Measurements from ENCODE around the gene CBR3.

CBR3 gene

DNA sequence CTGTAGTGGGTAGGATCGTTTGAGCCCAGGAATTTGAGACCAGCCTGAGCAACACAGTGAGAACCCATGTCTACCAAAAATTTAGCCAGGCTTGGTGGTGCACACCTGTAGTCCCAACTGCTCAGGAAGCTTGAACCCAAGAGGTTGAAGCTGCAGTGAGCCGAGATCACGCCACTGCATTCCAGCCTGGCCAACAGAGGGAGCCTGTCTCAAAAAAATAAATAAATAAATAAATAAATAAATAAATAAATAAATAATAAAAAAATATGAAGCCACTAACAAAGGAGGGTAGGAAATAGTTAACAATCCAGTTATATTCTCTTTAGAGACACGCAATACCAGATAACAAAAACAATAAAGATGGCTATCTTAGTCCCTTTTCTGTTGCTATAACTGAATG is 11.9 kb upstream of the CBR3 start (continued):
- TF ChIP-seq, protein P1, sequence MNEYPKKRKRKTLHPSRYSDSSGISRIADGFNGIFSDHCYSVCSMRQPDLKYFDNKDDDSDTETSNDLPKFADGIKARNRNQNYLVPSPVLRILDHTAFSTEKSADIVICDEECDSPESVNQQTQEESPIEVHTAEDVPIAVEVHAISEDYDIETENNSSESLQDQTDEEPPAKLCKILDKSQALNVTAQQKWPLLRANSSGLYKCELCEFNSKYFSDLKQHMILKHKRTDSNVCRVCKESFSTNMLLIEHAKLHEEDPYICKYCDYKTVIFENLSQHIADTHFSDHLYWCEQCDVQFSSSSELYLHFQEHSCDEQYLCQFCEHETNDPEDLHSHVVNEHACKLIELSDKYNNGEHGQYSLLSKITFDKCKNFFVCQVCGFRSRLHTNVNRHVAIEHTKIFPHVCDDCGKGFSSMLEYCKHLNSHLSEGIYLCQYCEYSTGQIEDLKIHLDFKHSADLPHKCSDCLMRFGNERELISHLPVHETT (tag by site-specific recombination; IDR thresholded peaks at IDR 0.05): peak; percentile 95
- TF ChIP-seq ZNF302 (tag by site-specific recombination; IDR thresholded peaks at IDR 0.05; ENCODE audit: low read depth) (peak; percentile 89; the same call in 1 of the 2 replicates), ZFP3 (tag by site-specific recombination; IDR thresholded peaks at IDR 0.05; ENCODE audit: low read depth) (peak; percentile 74; the same call in 1 of the 2 replicates), AEBP2 (tag by site-specific recombination; IDR thresholded peaks at IDR 0.05; ENCODE audit: borderline replicate concordance) (peak; percentile 100), ZNF514 (tag by site-specific recombination; IDR thresholded peaks at IDR 0.05) (peak; percentile 98)

DNA sequence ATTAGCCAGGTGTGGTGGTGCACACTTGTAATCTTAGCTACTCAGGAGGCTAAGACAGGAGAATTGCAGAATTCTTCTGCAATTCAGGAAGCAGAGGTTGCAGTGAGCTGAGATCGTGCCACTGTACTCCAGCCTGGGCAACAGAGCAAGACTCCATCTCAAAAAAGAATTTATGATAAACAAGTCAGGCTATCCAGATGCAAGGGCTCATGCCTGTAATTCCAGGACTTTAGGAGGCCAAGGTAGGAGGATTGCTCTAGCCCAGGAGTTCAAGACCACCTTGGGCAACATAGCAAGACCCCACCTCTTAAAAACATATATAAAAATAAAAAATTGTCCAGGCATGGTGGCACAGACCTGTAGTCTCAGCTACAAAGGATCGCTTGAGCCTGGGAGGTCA is 10.5 kb upstream of the CBR3 start:
- H3K4me3 ChIP-seq (ENCODE audit: low read depth, low read length): no peak overlapping the region
- H3K9me3 ChIP-seq (ENCODE audit: control insufficient read depth, insufficient read depth, low read depth, low read length): no peaks in the 10 kb centered on the region
- ChIA-PET POLR2A (no interaction called here), CTCF (interaction anchor here (0.6 to 5.7 kb wide), 11 partner anchors 13 to 900 kb away, joined by 3 to 39 read pairs (median 5); no protein-coding TSS in a partner anchor)
- no peaks in the 10 kb centered on the region for H3K36me3 ChIP-seq (ENCODE audit: control insufficient read depth in 2 of 2, insufficient read depth in 1 of 2, low read length in 2 of 2)
- no peaks in the 10 kb centered on the region for H3K4me1 ChIP-seq (ENCODE audit: control insufficient read depth, insufficient read depth, low read length)
- TF ChIP-seq ZNF274 (IDR thresholded peaks at IDR 0.05; ENCODE audit: low read length) (no peak), ZNF274 (tag by site-specific recombination; IDR thresholded peaks at IDR 0.05; ENCODE audit: borderline replicate concordance) (no peak), ZNF121 (tag by site-specific recombination; IDR thresholded peaks at IDR 0.05) (peak; percentile 90)
- no peak overlapping the region for H3K27ac ChIP-seq (ENCODE audit: extremely low read depth, low read depth, low read length)

DNA sequence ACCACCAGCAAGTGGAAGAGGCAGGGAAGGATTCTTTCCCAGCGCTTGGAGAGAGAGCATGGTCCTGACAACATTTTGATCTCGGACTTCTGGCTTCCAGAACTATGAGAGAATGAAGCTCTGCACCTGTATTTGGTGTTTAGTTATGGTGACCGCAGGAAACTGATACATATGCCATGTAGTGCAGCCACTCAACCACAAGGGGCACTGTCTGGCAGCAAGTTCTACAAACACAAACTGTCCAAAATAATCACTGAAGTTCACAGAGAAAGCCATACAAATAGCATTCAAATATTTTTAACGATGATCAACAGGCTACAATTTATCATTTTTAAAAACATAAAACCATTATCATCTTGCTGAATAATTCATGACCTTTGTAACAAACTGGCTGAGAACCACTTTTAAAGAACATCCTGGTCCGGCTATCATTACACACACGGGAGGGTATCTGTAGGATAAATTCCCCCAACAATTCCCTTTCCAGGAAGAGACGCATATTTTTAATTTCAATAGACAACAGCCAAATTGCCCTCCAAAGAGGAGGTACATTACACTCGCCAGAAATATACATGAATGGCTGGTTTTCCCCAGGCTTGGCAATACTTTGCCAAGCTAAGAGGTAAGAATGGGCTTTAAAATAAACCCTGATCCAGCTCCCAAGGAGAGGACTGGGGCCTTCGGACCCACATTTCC is 9.2 kb upstream of the CBR3 start:
- Histone ChIP-seq H3K9me3 (ENCODE audit: control insufficient read depth, insufficient read depth, low read depth, low read length) (no peaks in the 10 kb centered on the region), H3K4me1 (ENCODE audit: control insufficient read depth, insufficient read depth, low read length) (peaks cover 2% of the 10 kb centered on the region; the same call in 1 of the 2 replicates), H3K4me3 (ENCODE audit: low read depth, low read length) (no peak overlapping the region), H3K27ac (ENCODE audit: extremely low read depth, low read depth, low read length) (no peak overlapping the region), H3K36me3 (ENCODE audit: control insufficient read depth in 2 of 2, insufficient read depth in 1 of 2, low read length in 2 of 2) (no peaks in the 10 kb centered on the region)
- ChIA-PET POLR2A (no interaction called here), CTCF (interaction anchor here (0.6 to 5.7 kb wide), 26 partner anchors 8 to 773 kb away, joined by 3 to 39 read pairs (median 4); partner anchors contain the start of gene MORC3)
- TF ChIP-seq, protein P2, sequence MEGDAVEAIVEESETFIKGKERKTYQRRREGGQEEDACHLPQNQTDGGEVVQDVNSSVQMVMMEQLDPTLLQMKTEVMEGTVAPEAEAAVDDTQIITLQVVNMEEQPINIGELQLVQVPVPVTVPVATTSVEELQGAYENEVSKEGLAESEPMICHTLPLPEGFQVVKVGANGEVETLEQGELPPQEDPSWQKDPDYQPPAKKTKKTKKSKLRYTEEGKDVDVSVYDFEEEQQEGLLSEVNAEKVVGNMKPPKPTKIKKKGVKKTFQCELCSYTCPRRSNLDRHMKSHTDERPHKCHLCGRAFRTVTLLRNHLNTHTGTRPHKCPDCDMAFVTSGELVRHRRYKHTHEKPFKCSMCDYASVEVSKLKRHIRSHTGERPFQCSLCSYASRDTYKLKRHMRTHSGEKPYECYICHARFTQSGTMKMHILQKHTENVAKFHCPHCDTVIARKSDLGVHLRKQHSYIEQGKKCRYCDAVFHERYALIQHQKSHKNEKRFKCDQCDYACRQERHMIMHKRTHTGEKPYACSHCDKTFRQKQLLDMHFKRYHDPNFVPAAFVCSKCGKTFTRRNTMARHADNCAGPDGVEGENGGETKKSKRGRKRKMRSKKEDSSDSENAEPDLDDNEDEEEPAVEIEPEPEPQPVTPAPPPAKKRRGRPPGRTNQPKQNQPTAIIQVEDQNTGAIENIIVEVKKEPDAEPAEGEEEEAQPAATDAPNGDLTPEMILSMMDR (tag by site-specific recombination; IDR thresholded peaks at IDR 0.05): peak; percentile 68
- TF ChIP-seq ZEB2 (tag by site-specific recombination; IDR thresholded peaks at IDR 0.05) (0 out of 2 replicates have a peak, but pooled peaks have one; percentile 36), ZNF248 (tag by site-specific recombination; IDR thresholded peaks at IDR 0.05) (no peak)

DNA sequence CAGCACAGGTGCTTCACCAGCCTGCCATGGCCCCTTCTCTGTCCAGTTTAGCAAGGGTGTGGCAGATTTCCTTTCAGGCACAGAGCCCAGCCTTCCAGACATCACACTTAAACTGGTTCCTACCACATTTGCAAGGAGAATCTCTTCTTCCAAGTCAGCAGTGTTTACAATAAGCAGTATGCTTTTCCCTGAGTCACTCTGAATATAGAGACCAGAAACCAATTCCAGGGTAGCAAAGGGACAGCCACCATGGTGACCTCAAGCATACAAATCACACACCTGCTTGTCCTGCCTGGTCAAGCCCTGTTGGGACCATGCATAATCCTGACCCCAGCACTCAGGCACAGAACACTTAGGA is 8.7 kb upstream of the CBR3 start:
- Histone ChIP-seq H3K27ac (ENCODE audit: extremely low read depth, low read depth, low read length) (no peak overlapping the region), H3K4me3 (ENCODE audit: low read depth, low read length) (no peak overlapping the region), H3K9me3 (ENCODE audit: control insufficient read depth, insufficient read depth, low read depth, low read length) (no peaks in the 10 kb centered on the region), H3K36me3 (ENCODE audit: control insufficient read depth in 2 of 2, insufficient read depth in 1 of 2, low read length in 2 of 2) (no peaks in the 10 kb centered on the region), H3K4me1 (ENCODE audit: control insufficient read depth, insufficient read depth, low read length) (peaks cover 4% of the 10 kb centered on the region; the same call in 1 of the 2 replicates)
- ChIA-PET CTCF (interaction anchor here (0.7 to 5.7 kb wide), 9 partner anchors 9 to 773 kb away, joined by 3 to 39 read pairs (median 7); no protein-coding TSS in a partner anchor), POLR2A (no interaction called here)
- no peak for TF ChIP-seq ZFHX2 (tag by site-specific recombination; conservative IDR thresholded peaks at IDR 0.05)
- no peak for TF ChIP-seq ZNF24 (tag by site-specific recombination; IDR thresholded peaks at IDR 0.05)
- no peak for TF ChIP-seq PRDM1 (tag by site-specific recombination; IDR thresholded peaks at IDR 0.05)
- no peak for TF ChIP-seq ZNF785 (tag by site-specific recombination; IDR thresholded peaks at IDR 0.05)
- no peak for TF ChIP-seq ZNF792 (tag by site-specific recombination; IDR thresholded peaks at IDR 0.05)
- no peak for TF ChIP-seq ZNF341 (tag by site-specific recombination; IDR thresholded peaks at IDR 0.05; ENCODE audit: low read depth)
- TF ChIP-seq ZNF132 (tag by site-specific recombination; IDR thresholded peaks at IDR 0.05; ENCODE audit: borderline replicate concordance): no peak
- TF ChIP-seq ZBTB1 (tag by site-specific recombination; IDR thresholded peaks at IDR 0.05): no peak
- TF ChIP-seq ZFP3 (tag by site-specific recombination; IDR thresholded peaks at IDR 0.05; ENCODE audit: low read depth): no peak
- TF ChIP-seq ZNF488 (tag by site-specific recombination; IDR thresholded peaks at IDR 0.05): no peak
- no peak for TF ChIP-seq ATF2 (tag by site-specific recombination; IDR thresholded peaks at IDR 0.05; ENCODE audit: low read depth)
- no peak for TF ChIP-seq ZNF571 (tag by site-specific recombination; IDR thresholded peaks at IDR 0.05)
